Fibroblast of lung (primary cell): Measurements from ENCODE around the gene CTAG2. TPM values are rescaled to one million over a fixed set of nuclear protein-coding genes. Genes with fewer than 3 reads are reported as not detected.

Experiments
- DNase-seq, 2 donors: peaks; one replicate each; pipeline versions ENCODE4 v3.0.0 to v3.0.0-alpha.2; 2010; ENCODE audit warnings: low read depth in 2 of 2
- H2AFZ ChIP-seq: 2 replicates; pipeline ENCODE4 v1.5.1; 2012; ENCODE audit warnings: low read length, control low read depth, inconsistent platforms
- H3K27ac ChIP-seq: 2 replicates; pipeline ENCODE4 v1.5.1; 2011; ENCODE audit warnings: low read length, control low read depth; ENCODE audit not compliant: insufficient read depth
- H3K27me3 ChIP-seq: 2 replicates; pipeline ENCODE4 v1.5.1; 2011; ENCODE audit warnings: mild to moderate bottlenecking, low read length; ENCODE audit not compliant: control insufficient read depth, insufficient read depth
- H3K36me3 ChIP-seq: 2 replicates; pipeline ENCODE4 v1.5.1; 2011; ENCODE audit warnings: low read length; ENCODE audit not compliant: control insufficient read depth, insufficient read depth
- H3K4me1 ChIP-seq: 2 replicates; pipeline ENCODE4 v1.5.1; 2011; ENCODE audit warnings: low read length; ENCODE audit not compliant: control insufficient read depth, insufficient read depth; ENCODE audit errors: extremely low read depth
- H3K4me2 ChIP-seq: 2 replicates; pipeline ENCODE4 v1.5.1; 2011; ENCODE audit warnings: low read length, control low read depth; ENCODE audit not compliant: insufficient read depth; ENCODE audit errors: extremely low read depth
- H3K4me3 ChIP-seq, 4 experiments: fragments of 200-600 bp in 1 of 4; sonication (generic) in 1 of 4; replicated peaks in 1 of 4; 2 replicates each; pipeline ENCODE4 v1.5.1; 2011 to 2016; ENCODE audit warnings: low read length in 4 of 4, low read depth in 3 of 4, mild to moderate bottlenecking in 3 of 4, control low read depth in 2 of 4, inconsistent platforms in 1 of 4, mixed read lengths in 1 of 4; ENCODE audit not compliant: insufficient read depth in 1 of 4; ENCODE audit errors: control extremely low read depth in 1 of 4
- H3K79me2 ChIP-seq: 2 replicates; pipeline ENCODE4 v1.5.1; 2012; ENCODE audit warnings: mild to moderate bottlenecking, low read length, inconsistent platforms; ENCODE audit not compliant: control insufficient read depth, insufficient read depth
- H3K9ac ChIP-seq: 2 replicates; pipeline ENCODE4 v1.5.1; 2011; ENCODE audit warnings: mild to moderate bottlenecking, low read length, control low read depth; ENCODE audit not compliant: insufficient read depth
- H3K9me3 ChIP-seq: 2 replicates; pipeline ENCODE4 v1.5.1; 2012; ENCODE audit warnings: low read depth, low read length; ENCODE audit not compliant: control insufficient read depth, insufficient read depth
- H4K20me1 ChIP-seq: 2 replicates; pipeline ENCODE4 v1.5.1; 2011; ENCODE audit warnings: low read length; ENCODE audit not compliant: control insufficient read depth, insufficient read depth; ENCODE audit errors: extremely low read depth
- CTCF ChIP-seq, 2 donors: IDR thresholded peaks in 1 of 2; conservative IDR thresholded peaks in 1 of 2; 1 replicate in 1 of 2; 2 replicates in 1 of 2; pipeline ENCODE4 v1.5.1; 2011 to 2012; ENCODE audit warnings: low read length in 2 of 2, control low read depth in 1 of 2, inconsistent platforms in 1 of 2, low read depth in 1 of 2, mild to moderate bottlenecking in 1 of 2
- EZH2 ChIP-seq: IDR thresholded peaks from 2 replicates; pipeline ENCODE4 v1.5.1; 2012; ENCODE audit warnings: low read length, control low read depth, mild to moderate bottlenecking; ENCODE audit errors: missing control alignments
- polyA plus RNA-seq, 2 donors: library from polyadenylated mRNA; depleted of rRNA in 1 of 2; stranded (reverse) in 1 of 2; unstranded in 1 of 2; fragments of >200 nt; gene quantifications; 2 replicates each; pipeline ENCODE4 v1.2.1, GENCODE V29; 2011 to 2012; ENCODE audit warnings: missing spikeins in 1 of 2
- total RNA-seq: library from RNA; depleted of rRNA; stranded (reverse); fragments of >200 nt; gene quantifications from 2 replicates; pipeline ENCODE4 v1.2.1, GENCODE V29; 2014

CTAG2 gene
- total and polyA plus RNA-seq, 2 donors (not counting 1 experiment from before 2014, with no cell fraction given) = not detected

GRCh38 chrX:154605566-154605965 is 47.8 kb downstream of the CTAG2 start:
- Histone ChIP-seq H3K9me3 (no peaks in the 10 kb centered on the region), H4K20me1 (no peaks in the 10 kb centered on the region), H3K4me1 (no peaks in the 10 kb centered on the region), H3K79me2 (no peaks in the 10 kb centered on the region), H3K4me2 (no peak overlapping the region), H3K4me3 (no peak overlapping the region), H2AFZ (no peak overlapping the region), H3K9ac (no peak overlapping the region), H3K27me3 (no peaks in the 10 kb centered on the region), H3K36me3 (no peaks in the 10 kb centered on the region), H3K27ac (no peak overlapping the region)
- DNase-seq = no peak
- no peak for TF ChIP-seq CTCF (conservative IDR thresholded peaks at IDR 0.05 in 1 of 2, IDR thresholded peaks at IDR 0.05 in 1 of 2; ENCODE audit: low read depth in 1 of 2, low read length in 2 of 2)

GRCh38 chrX:154603438-154604430 is 49.6 kb downstream of the CTAG2 start:
- Histone ChIP-seq H3K27me3 (no peaks in the 10 kb centered on the region), H3K9ac (no peak overlapping the region), H3K4me3 (no peak overlapping the region), H3K9me3 (no peaks in the 10 kb centered on the region), H3K36me3 (no peaks in the 10 kb centered on the region), H3K27ac (no peak overlapping the region), H3K4me2 (no peak overlapping the region), H2AFZ (no peak overlapping the region), H3K79me2 (no peaks in the 10 kb centered on the region), H4K20me1 (no peaks in the 10 kb centered on the region), H3K4me1 (no peaks in the 10 kb centered on the region)
- DNase-seq = peak; percentile 64 to 81
- no peak for TF ChIP-seq CTCF (conservative IDR thresholded peaks at IDR 0.05 in 1 of 2, IDR thresholded peaks at IDR 0.05 in 1 of 2; ENCODE audit: low read depth in 1 of 2, low read length in 2 of 2)
- TF ChIP-seq EZH2 = no peak

- H3K27me3 ChIP-seq = no peaks in the 10 kb centered on the region
- no peak overlapping the region for H3K9ac ChIP-seq
- H3K9me3 ChIP-seq = no peaks in the 10 kb centered on the region
- no peak for DNase-seq
- H3K79me2 ChIP-seq = no peaks in the 10 kb centered on the region
- H4K20me1 ChIP-seq = no peaks in the 10 kb centered on the region
- H3K27ac ChIP-seq = no peak overlapping the region
- H3K4me3 ChIP-seq = no peak overlapping the region
- no peaks in the 10 kb centered on the region for H3K4me1 ChIP-seq
- H3K36me3 ChIP-seq = no peaks in the 10 kb centered on the region
- TF ChIP-seq CTCF (conservative IDR thresholded peaks at IDR 0.05 in 1 of 2, IDR thresholded peaks at IDR 0.05 in 1 of 2; ENCODE audit: low read depth in 1 of 2, low read length in 2 of 2) = no peak
- no peak for TF ChIP-seq EZH2
- H2AFZ ChIP-seq = no peak overlapping the region
- H3K4me2 ChIP-seq = no peak overlapping the region
These were observed 50.5 kb downstream of the CTAG2 start for GRCh38 chrX:154602766-154603437.
